Stimulated activated CD4-positive, alpha-beta T cell treated with anti-CD3 and anti-CD28 coated beads, Interleukin-15, amount 100 ng/mL, for 1 hour (primary cell): Measurements from ENCODE around the gene ACSF2.
"Not testable (repeated sequence)": the region's sequence is repeated elsewhere in the genome, so short reads cannot be mapped to it uniquely, and the experiment has no call there.

Experiments
- DNase-seq, 2 donors: peaks; one replicate each; pipeline ENCODE4 v3.0.0-alpha.2; 2020; ENCODE audit warnings: low read depth in 1 of 2, low spot score in 1 of 2

Gene ACSF2

DNA sequence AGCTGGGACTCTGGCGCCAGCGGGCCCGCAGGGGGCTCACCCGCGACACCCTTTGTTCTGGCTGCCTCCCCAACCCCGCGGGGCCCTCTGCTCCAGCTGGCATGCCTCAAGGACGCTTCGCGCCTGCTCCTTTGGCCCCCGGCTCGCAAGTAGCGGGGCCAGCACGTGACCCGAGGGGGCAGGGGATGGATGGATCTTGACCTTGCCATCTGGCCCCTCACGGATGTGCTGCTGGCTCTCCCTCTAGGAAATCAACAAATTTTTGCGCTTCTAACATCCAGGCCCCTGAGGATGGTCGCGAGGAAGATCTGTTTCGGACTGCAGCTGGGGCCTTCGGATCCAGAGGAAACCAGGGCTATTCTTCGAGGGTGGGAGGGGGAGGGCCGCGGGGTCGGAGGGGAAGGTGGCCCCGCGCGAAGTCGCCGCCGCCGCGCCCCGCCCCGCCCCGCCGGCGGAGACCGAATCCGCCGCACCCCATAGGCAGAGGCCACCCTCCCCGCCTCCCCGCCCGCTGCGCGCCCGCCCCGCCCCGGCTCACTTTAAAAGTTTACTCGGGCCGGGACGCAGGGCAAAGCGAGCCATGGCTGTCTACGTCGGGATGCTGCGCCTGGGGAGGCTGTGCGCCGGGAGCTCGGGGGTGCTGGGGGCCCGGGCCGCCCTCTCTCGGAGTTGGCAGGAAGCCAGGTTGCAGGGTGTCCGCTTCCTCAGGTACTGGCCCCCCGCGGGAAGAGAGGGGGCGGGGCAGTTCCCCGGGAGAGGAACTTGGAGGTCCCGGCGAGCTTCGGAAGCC, at the start of gene ACSF2:
TSS of gene ACSF2 (plus strand) at position 537 of the 790 bp plus-strand sequence. CDS start at position 581, 44 bp downstream.
- DNase-seq: peak; percentile 28 to 64

DNA sequence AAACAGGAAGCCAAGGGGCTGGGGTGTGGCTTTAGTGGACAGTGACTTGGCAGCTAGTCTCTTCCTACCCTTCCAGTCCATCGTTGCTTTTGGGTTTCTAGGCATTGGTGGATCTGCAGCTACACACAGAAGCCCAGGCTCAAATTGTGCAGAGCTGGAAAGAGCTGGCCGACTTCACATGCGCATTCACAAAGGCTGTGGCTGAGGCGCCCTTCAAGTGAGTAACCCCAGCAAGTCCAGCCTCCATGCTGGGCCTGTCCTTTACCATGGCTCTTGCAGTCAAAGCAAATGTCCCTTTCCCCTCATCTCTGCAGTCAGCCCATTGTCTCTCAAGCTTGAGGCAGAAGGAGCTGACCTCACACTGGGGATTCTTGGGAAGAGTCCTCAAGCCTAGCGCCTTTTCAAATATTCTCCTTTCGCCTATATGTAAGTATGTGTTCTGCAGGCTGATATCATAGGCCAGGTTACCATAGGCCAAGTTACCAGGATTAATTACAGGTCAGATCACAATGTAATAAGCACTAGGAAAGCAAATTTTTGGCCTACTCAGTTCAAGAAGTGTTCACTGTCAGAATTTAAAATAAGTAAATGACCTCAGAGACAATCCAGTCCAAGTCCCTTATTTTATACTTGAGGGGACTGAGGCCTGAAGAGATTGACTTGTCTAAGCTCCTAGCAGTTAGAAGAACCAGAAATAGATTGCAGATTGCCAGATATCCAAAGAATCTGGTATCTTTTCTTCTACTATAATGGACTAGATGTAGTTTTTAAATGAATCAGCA, 46.5 kb upstream of the ACSF2 start:
- DNase-seq: no peak

DNA sequence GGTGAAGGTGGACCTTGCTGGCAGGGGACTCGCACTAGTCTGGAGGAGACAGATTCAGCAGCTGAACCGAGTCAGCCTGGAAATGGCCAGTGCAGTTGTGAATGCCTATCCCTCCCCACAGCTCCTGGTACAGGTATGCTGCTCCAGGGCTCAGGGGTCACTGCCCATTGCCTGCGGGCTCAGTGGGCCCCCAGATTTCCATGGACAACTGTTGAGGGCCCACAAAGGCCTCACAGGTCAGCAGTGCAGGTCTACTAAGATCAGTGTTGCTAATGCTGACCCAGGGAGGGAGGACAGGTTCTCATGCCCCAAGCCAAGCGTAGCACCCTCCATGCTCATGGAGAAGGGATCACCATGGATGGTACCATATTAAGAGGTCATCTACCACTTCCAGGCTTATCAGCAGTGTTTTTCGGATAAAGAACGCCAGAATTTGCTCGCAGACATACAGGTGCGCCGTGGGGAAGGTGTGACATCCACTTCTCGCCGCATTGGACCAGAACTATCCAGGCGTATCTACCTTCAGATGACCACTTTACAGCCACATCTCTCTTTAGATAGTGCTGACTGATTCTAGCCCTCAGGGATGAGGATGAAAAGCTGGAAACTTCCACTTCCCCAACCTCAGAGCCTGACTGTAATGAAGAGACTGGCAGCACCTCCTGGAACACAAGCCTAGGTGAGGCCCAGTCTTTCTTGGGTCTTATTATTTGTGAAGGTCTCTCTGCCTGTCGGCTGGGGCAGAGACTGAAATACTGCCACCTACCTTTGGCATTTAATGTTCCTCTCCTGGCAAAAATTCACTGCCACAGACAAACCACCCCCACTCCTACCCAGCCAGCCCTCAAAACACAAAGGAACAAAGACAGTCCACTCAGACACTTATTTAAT, 45.4 kb upstream of the ACSF2 start:
- no peak for DNase-seq

- DNase-seq: no peak
Observed at GRCh38 chr17:50381260-50381815, 44.7 kb upstream of the ACSF2 start.

- DNase-seq: no peak
Observed at GRCh38 chr17:50381920-50382319, 44.1 kb upstream of the ACSF2 start.

DNA sequence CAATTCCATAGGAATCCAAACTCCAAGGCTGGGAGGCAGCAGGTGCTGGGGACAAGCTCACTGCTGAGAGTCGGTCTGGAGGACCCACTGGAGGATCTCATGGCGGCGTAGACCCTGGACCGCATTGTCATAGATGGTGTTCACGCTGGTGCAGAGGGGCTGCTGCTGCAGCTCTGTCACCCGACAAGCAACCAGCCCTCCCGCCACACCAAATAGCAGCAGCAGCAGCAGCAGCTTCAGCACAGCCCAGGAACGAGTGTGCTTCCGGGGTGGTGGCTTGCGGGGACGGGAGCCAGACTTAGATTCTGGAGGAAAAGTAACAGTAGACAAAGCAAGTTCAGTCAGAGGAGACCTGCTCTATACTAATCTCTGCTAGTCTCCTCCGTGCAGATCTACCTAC, 43.1 kb upstream of the ACSF2 start:
- no peak for DNase-seq

GRCh38 chr17:50386510-50386909, 39.5 kb upstream of the ACSF2 start:
- no peak for DNase-seq

GRCh38 chr17:50388728-50389127, 37.3 kb upstream of the ACSF2 start:
- DNase-seq: no peak

DNA sequence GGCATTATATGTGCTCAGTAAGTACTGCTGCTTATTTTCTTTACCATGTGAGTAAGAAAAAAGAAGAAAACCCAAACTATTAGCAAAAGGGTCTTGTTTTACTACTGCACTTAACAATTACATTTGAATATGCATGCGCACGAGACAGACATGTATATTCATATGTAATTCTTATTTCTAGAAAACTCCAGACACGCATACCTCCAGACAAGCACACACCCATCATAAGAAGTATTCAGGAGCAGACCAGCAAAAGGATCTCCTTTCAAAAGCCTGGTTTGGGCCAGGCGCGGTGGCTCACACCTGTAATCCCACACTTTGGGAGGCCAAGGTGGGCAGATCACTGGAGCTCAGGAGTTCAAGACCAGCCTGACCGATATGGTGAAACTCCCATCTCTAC, 36.5 kb upstream of the ACSF2 start:
- no peak for DNase-seq

- DNase-seq: no peak
Observed at GRCh38 chr17:50392621-50393020, 33.4 kb upstream of the ACSF2 start.

DNA sequence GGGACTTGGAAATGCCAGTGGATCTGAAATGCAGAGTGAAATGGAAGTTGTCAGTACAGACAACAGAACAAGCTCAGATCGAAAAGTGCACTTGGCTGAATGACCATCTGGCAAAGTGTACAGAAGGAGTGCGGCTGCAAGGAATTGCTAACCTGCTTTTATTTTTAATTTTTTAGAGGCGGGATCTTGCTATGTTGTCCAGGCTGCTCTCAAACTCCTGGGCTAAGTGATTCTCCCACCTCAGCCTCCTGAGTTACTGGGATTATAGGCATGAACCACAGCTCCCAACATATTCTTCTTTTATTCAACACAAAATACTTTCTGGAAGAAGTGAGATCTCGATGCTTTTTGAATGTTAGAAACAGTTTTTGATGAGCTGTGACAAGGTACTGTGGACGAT, 32.3 kb upstream of the ACSF2 start:
- no peak for DNase-seq

- DNase-seq: no peak
Observed at GRCh38 chr17:50394711-50395110, 31.3 kb upstream of the ACSF2 start.

GRCh38 chr17:50396261-50397110, 29.5 kb upstream of the ACSF2 start:
- DNase-seq: peak in 1 of 2 donors; percentile 11

DNA sequence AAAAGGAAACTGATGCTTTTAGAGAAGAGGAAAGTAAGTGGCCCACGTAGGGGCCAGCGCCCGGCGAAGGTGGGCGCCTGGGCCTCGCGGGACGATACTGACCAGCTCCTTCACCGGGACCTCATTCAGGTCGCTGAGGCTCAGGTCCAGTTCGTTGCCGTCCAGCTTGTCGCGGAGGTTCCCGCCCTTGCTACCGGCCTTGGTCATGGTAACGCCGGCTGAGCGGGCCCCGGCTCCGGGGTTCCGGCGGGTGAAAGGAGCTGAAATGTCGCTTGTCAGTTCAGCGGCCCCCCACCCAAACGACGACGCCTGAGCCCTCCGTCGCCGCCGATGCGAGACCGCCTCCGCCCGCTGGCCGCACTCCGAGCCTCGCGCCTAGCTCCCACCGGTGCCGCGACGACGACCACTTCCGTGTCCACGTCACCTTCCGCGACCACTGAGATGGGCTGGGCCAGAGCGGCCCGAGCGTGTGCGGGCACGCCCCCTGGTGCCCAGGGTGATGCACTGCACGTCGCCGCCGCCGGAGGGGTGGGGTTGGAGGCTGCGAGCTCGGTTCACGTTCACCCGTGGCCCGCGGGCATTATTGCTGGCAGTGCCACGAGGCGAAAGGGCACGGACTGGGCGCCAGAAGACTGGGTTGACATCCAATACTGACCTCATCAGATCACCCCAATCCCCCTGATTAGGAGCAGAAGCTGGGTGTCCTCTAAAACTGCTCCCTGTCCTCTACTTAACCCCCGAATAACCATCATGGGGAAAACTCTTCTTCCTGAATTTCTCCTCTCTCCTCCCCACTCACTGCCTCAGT, 28.7 kb upstream of the ACSF2 start, which contains the start of gene LRRC59:
TSS of gene LRRC59 (minus strand) at position 413 of the 808 bp plus-strand sequence. CDS start at position 207, 206 bp downstream.
- peak; percentile 87 to 88 for DNase-seq

DNA sequence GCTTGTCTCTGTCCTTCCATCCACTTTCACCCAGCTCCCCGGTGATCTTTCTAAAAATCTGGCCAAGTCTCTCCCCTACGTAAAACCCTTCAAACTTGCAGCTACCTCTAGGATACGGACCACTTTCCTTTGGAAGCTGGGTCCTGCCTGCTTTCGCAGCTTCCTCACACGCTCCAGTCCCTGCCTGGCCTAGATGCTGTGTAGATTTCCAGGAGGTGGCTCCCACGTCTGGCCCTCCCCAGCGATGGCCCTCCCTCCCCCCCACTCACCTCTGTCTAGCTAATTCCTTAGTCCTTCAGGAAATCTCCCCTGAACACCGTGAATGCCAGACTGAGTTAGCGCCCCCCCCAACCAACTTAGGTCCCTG, 28.1 kb upstream of the ACSF2 start:
- no peak for DNase-seq

- not testable (repeated sequence) for DNase-seq
Observed at GRCh38 chr17:50398672-50399071, 27.3 kb upstream of the ACSF2 start.

GRCh38 chr17:50399591-50399990, 26.4 kb upstream of the ACSF2 start:
- DNase-seq: not testable (repeated sequence)

DNA sequence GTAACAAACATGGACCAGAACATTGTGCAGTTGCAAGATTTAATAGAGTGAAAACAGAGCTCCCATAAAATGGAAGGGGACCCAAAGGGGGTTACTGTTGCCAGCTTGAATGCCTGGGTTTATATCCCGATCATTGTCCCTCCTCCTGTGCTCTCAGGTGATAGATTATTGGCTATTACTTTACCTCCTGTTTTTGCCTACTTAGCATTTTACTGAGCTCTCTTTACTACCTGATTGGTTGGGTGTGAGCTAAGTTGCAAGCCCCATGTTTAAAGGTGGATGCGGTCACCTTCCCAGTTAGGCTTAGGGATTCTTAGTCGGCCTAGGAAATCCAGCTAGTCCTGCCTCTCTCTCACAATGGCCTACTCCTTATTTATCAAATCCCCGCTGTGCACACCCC, 20.7 kb upstream of the ACSF2 start:
- not testable (repeated sequence) for DNase-seq

- DNase-seq: no peak
Observed at GRCh38 chr17:50406578-50406977, 19.4 kb upstream of the ACSF2 start.
